Gastroesophageal sphincter (tissue), 3 donors: ENCODE results near the gene DCAF5.

Source experiments
- EP300 ChIP-seq: sonication (generic); formaldehyde crosslinking; IDR thresholded peaks from one replicate; pipeline ENCODE4 v1.6.1; 2017; ENCODE audit warnings: antibody characterized with exemption, mild to moderate bottlenecking
- POLR2AphosphoS5 ChIP-seq: sonication (generic); formaldehyde crosslinking; IDR thresholded peaks from one replicate; pipeline ENCODE4 v1.6.1; 2017; ENCODE audit warnings: antibody characterized with exemption
- TF ChIP-seq, protein P1 (sequence below), 4 experiments: fragments of 200-600 bp in 2 of 4; fragments of 450-650 bp in 2 of 4; sonication (generic) in 1 of 4; IDR thresholded peaks; one replicate each; pipeline ENCODE4 v1.5.1; 2017 to 2019; ENCODE audit warnings: antibody characterized with exemption in 4 of 4, mild to moderate bottlenecking in 2 of 4, moderate library complexity in 2 of 4

DNA sequence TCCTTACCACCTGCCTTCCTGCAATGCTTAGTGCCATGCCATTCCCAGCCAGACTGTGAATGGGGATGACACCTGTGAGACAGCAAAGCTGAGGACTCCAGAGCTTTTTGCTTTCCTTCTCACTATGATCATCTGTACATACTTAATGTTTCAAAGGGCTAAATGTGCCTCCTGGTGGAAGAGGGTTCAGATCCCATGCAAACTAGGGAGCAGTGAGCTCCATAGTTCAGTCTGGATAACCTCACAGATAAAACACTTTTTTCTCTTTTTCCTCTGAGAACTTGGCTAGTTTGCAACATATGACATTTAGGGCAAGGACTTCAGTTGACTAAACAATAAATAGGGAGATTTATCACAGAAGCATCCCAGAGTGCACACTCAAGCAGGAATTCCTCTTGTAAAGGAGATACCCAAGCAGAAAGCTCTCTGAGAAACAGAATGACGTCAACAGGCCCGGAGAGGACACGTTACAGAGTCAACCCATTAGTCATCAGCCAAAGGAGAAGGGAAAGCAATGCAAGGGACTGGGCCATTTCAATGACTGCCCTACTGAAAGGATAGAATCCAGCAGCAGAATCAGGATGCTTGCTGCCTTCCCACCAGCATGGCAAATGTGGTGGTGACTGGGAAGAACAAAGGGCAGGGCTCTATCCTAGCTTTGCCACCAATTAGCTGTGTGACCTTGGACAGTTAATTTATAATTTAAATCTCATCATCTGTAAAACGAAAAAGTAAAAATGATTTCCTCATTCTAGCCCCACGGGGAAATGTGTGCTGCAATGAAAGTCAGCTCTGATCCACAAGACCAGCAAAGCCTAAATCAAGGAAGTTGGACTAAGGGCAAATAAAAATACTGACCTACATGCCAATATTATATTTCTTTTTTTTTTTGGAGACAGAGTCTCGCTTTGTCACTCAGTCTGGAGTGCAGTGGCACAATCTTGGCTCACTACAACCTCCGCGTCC is 93.0 kb downstream of the DCAF5 start:
- TF ChIP-seq, protein P1, sequence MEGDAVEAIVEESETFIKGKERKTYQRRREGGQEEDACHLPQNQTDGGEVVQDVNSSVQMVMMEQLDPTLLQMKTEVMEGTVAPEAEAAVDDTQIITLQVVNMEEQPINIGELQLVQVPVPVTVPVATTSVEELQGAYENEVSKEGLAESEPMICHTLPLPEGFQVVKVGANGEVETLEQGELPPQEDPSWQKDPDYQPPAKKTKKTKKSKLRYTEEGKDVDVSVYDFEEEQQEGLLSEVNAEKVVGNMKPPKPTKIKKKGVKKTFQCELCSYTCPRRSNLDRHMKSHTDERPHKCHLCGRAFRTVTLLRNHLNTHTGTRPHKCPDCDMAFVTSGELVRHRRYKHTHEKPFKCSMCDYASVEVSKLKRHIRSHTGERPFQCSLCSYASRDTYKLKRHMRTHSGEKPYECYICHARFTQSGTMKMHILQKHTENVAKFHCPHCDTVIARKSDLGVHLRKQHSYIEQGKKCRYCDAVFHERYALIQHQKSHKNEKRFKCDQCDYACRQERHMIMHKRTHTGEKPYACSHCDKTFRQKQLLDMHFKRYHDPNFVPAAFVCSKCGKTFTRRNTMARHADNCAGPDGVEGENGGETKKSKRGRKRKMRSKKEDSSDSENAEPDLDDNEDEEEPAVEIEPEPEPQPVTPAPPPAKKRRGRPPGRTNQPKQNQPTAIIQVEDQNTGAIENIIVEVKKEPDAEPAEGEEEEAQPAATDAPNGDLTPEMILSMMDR (IDR thresholded peaks at IDR 0.05) = peak in 1 of 4 experiments; percentile 7
- peak; percentile 26 for TF ChIP-seq POLR2AphosphoS5
- no peak for TF ChIP-seq EP300
